ENCODE data around the gene HOXD11. TPM values are rescaled to one million over a fixed set of nuclear protein-coding genes. Genes with fewer than 3 reads are reported as not detected.
A peak's percentile ranks its signal among the peaks of the same experiment; 100 is the strongest.

HOXD11 gene
- total RNA-seq, 2 experiments from 2014 or later: not detected

DNA sequence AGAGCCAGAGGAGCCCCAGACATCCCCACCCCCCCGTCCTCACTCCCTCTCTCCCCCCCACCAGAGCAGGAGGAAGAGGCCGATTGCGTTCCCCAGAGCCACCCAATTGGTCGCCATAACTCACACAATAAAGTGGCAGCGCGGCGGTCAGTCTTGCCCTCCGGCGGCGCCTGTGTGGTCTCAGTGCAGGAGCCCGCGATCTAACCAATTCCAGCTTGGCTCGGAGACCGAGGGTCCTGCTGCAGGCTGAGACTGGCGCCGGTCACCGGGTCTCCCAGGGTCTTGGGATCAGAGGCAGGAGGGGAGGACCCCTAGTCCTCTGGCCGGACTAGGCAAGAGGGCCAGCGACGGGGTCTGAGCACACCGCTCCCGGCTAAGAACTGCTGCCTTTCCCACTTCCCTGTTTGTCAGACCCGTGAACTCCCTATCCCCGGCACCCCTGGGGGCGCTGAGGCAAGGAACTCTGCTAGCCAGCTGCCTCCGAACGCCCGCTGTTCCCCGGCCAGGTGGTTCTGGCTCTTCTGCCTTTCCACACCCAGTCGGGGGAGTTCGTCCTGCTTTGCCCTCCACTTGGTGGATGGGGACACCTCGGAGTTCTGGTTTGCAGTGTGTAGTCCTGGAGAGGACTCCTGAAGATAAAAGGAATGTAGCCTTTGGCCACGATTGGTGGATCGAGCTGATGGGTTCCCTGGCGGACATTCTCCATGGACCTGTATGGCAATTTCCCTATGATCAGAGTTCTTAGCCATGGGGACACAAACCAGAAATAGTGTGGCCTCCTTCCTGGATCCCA is 8.5 kb upstream of the HOXD11 start:
- Mint-ChIP-seq H3K4me1 (ENCODE audit: low read depth) (peaks cover 15% of the 10 kb centered on the region), H3K36me3 (no peaks in the 10 kb centered on the region), H3K27ac (no peak overlapping the region), H3K9me3 (no peaks in the 10 kb centered on the region), H3K4me3 (no peak overlapping the region), H3K27me3 (peaks cover 88% of the 10 kb centered on the region)
- POLR2A ChIA-PET: no interaction called here
- intact Hi-C loops (cut with micrococcal nuclease): loop anchor here (5.0 to 10.0 kb wide), 2 partner anchors 846 to 894 kb away; no protein-coding TSS in a partner anchor
- no peak for DNase-seq
- CTCF ChIA-PET: interaction anchor here (1.1 to 5.8 kb wide), 16 partner anchors 10 to 895 kb away, joined by 3 to 130 read pairs (median 7); partner anchors contain the start of gene LNPK

DNA sequence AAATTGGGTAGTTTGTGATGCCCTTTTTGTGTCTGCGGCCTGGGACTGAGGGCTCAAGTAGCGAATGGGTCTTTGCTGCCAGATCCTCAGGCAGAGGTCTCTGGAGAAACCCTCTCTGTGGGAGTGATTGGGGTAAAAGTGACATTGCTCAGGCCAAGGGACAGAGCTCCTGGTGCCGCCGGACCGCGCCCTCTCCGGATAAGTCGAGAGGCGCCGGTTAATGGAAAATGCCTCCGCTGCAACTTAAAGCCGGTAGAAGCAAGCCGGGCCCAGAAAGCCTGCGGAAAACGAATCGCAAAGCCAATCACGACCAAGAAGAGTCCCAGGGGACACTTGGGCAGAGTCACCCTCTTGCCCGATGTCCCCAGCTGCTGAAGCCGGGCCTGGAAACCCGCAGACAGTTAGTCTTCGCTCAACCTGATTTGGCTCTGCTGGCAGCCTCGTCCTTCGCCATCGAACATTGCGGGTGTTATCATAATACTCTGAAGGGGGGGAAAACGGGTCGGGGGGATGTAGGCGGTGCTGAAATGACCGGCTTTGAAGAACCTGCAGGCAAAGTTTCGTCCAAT is 7.8 kb upstream of the HOXD11 start:
- no peak overlapping the region for H3K4me3 Mint-ChIP-seq
- CTCF ChIA-PET: interaction anchor here (3.6 to 5.8 kb wide), 2 partner anchors 410 to 731 kb away, joined by 10 to 130 read pairs; no protein-coding TSS in a partner anchor
- intact Hi-C loops (cut with micrococcal nuclease): loop anchor here (5.0 to 10.0 kb wide), 2 partner anchors 847 to 894 kb away; no protein-coding TSS in a partner anchor
- POLR2A ChIA-PET: no interaction called here
- no peak for DNase-seq
- peaks cover 88% of the 10 kb centered on the region for H3K27me3 Mint-ChIP-seq
- H3K9me3 Mint-ChIP-seq: no peaks in the 10 kb centered on the region
- no peak overlapping the region for H3K27ac Mint-ChIP-seq
- no peaks in the 10 kb centered on the region for H3K36me3 Mint-ChIP-seq
- H3K4me1 Mint-ChIP-seq (ENCODE audit: low read depth): peaks cover 15% of the 10 kb centered on the region

DNA sequence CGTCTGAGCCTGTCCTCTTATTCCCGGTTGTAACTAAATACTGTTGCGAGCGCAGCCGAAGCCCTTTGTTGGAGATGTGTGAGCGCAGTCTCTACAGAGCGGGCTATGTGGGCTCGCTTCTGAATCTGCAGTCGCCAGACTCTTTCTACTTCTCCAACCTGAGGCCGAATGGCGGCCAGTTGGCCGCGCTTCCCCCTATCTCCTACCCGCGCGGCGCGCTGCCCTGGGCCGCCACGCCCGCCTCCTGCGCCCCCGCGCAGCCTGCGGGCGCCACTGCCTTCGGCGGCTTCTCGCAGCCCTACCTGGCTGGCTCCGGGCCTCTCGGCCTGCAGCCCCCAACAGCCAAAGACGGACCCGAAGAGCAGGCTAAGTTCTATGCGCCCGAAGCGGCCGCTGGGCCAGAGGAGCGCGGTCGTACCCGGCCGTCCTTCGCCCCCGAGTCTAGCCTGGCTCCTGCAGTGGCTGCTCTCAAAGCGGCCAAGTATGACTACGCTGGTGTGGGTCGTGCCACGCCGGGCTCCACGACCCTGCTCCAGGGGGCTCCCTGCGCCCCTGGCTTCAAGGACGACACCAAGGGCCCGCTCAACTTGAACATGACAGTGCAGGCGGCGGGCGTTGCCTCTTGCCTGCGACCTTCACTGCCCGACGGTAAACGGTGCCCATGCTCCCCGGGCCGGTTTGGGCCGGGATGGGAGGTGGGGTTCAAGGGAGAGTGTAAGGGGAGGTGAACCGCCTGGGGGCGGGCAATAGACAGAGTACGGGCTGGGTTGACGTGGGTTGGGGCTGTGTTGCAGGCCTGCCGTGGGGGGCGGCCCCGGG is 7.1 kb upstream of the HOXD11 start, which contains the start of gene HOXD12:
Gene HOXD12 (plus strand): TSS at position 68 of the 819 bp plus-strand sequence. CDS start 7 bp downstream, at position 75.
- Mint-ChIP-seq H3K36me3 (no peaks in the 10 kb centered on the region), H3K27me3 (peaks cover 88% of the 10 kb centered on the region), H3K4me1 (ENCODE audit: low read depth) (peaks cover 19% of the 10 kb centered on the region), H3K9me3 (no peaks in the 10 kb centered on the region), H3K27ac (no peak within 1 kb of the TSS), H3K4me3 (peak within 1 kb of the TSS; percentile 2)
- ChIA-PET POLR2A (no interaction called here), CTCF (no interaction called here)
- intact Hi-C loops (cut with micrococcal nuclease): loop anchor here (5.0 to 10.0 kb wide), 2 partner anchors 848 to 895 kb away; no protein-coding TSS in a partner anchor
- DNase-seq: no peak

DNA sequence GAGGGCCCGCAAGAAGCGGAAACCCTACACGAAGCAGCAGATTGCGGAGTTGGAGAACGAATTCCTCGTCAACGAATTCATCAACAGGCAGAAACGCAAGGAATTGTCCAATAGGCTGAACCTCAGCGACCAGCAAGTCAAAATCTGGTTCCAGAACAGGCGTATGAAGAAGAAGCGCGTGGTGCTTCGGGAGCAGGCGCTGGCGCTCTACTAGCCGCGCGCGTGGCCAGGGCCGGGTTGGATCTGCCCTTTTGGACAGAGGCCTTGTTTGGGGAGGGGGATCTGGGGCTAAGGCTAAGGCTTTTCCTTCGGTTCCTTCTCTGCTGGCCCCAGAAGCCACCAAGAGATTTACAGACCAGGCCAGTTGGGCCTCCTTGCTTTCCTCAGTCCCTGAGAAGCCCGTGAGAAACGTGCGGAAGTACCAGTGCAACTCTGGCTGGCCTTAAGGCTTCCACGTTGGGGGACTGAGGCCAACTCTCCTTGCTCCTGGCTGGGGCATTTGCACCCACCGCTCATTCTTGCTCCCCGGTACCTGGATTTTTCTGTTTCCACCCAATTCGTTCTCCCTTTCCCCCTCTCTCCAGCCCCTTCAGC is 6.4 kb upstream of the HOXD11 start:
- ChIA-PET CTCF (no interaction called here), POLR2A (no interaction called here)
- H3K4me1 Mint-ChIP-seq (ENCODE audit: low read depth): peaks cover 24% of the 10 kb centered on the region
- H3K36me3 Mint-ChIP-seq: no peaks in the 10 kb centered on the region
- H3K27ac Mint-ChIP-seq: no peak overlapping the region
- H3K27me3 Mint-ChIP-seq: peaks cover 88% of the 10 kb centered on the region
- H3K4me3 Mint-ChIP-seq: peak overlapping the region; percentile 2
- no peaks in the 10 kb centered on the region for H3K9me3 Mint-ChIP-seq
- intact Hi-C loops (cut with micrococcal nuclease): no loop called here
- no peak for DNase-seq

DNA sequence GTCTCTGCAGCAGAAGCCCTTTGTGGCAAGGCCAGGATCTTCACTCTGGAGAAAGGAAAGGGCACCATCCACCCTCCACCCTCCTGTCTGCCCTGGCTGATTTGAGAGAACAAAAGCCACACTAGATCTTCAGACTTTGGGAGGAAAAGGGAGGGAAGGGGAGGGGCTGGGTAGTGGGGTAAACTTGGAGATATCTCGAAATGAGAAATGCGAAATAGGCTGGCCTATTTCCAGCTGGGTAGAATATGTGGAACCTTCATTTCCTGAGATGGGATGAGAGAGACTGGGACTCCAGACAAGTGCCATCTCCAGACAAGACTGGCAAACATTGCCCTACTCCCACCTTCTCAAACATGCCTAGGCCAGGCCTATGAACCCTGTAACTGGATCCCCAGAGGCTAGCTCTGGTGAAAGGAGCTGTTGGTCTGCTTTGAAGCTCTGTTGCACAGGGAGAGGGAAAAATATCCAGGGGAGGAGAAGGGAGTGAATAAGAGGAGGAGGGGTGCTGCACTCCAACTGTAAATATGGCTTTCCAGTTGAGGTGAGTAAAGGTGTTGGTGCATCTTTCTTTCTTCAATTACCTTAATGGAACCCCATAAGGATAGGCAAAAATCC is 5.8 kb upstream of the HOXD11 start:
- CTCF ChIA-PET: interaction anchor here (1.3 to 1.4 kb wide), 2 partner anchors 26 to 412 kb away, joined by 5 to 6 read pairs; no protein-coding TSS in a partner anchor
- Mint-ChIP-seq H3K4me1 (ENCODE audit: low read depth) (peaks cover 28% of the 10 kb centered on the region), H3K4me3 (no peak overlapping the region), H3K27me3 (peaks cover 89% of the 10 kb centered on the region), H3K36me3 (peaks cover under 1% of the 10 kb centered on the region), H3K27ac (no peak overlapping the region), H3K9me3 (no peaks in the 10 kb centered on the region)
- intact Hi-C loops (cut with micrococcal nuclease): no loop called here
- POLR2A ChIA-PET: no interaction called here
- DNase-seq: no peak

DNA sequence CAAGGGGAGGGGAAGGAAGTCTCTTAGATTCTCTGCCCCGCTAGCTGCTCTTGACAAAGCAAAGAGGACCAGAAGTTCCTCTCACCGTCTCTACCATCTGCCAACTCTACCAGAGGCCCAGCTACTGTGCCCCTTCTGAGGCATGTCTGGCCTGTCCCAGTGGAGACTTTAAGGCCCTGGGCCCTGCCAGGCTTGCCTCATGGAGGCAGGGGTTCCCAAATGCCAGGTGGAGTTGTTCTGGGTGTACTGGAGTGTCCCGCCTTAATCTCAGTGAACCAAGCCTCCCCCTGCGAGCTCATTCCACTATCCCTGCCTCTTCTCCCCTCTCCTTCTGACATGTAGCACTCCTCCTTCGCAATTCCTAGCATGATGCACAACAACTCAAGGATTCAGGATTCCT is 5.2 kb upstream of the HOXD11 start:
- Mint-ChIP-seq H3K27me3 (peaks cover 86% of the 10 kb centered on the region), H3K9me3 (no peaks in the 10 kb centered on the region), H3K4me1 (ENCODE audit: low read depth) (peaks cover 25% of the 10 kb centered on the region), H3K27ac (no peak overlapping the region), H3K36me3 (peaks cover 2% of the 10 kb centered on the region), H3K4me3 (no peak overlapping the region)
- intact Hi-C loops (cut with micrococcal nuclease): no loop called here
- CTCF ChIA-PET: interaction anchor here (1.3 to 1.4 kb wide), 2 partner anchors 25 to 412 kb away, joined by 5 to 6 read pairs; no protein-coding TSS in a partner anchor
- DNase-seq: no peak
- POLR2A ChIA-PET: no interaction called here

DNA sequence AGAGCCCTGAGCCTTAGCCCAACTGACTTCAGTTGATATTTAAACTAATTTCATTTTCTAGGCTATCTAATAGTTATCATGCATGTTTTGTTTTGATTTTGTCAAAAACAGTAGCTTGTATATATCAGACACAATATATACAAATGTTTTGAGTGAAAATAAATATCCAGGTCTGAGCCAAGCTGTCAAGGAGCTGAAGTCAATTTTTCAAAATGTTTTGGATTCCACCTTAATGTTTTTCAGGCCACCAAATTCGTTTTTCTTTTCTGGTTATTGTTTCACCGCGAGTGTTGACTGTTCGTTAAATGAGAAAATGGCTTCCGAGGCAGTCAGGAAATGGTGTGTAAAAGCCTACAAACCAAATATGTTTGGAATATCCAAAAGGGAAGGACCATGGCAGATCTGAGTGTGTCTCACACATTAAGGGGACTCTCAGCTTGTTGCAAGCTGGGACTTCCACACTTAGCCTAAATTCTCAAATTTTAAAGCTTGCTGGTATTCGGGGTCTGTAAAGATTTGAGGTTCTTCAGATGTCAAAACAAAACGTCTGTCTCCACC is 4.7 kb upstream of the HOXD11 start:
- intact Hi-C loops (cut with micrococcal nuclease): no loop called here
- Mint-ChIP-seq H3K27ac (no peak overlapping the region), H3K36me3 (peaks cover 2% of the 10 kb centered on the region), H3K4me3 (no peak overlapping the region), H3K27me3 (peaks cover 85% of the 10 kb centered on the region), H3K9me3 (no peaks in the 10 kb centered on the region), H3K4me1 (ENCODE audit: low read depth) (peaks cover 27% of the 10 kb centered on the region)
- DNase-seq: no peak
- CTCF ChIA-PET: interaction anchor here (0.6 to 1.4 kb wide), 4 partner anchors 9 to 413 kb away, joined by 3 to 6 read pairs (median 4); no protein-coding TSS in a partner anchor
- POLR2A ChIA-PET: no interaction called here

DNA sequence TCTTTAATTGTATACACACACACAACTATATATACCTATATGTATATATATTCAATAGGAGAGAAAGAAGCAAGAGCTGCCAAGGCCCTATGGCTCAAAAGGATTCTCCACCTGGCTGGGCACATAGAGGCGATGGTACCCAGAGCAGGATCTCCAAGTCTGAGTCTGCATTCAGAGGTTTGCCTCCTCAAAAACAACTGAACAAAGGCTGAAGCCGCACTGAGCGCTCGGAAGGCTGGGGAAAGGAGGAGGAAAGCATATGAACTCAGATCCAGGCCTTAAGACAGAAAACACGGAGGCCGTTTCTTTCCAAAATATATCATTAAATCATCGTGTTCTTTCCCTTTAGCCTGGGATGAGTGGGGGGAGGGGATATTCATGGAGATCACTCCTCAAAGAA is 3.9 kb upstream of the HOXD11 start:
- ChIA-PET CTCF (interaction anchor here (1.0 to 2.0 kb wide), 2 partner anchors 8 to 24 kb away, joined by 3 to 5 read pairs; no protein-coding TSS in a partner anchor), POLR2A (no interaction called here)
- no peak overlapping the region for H3K27ac Mint-ChIP-seq
- no peak for DNase-seq
- H3K36me3 Mint-ChIP-seq: peaks cover 2% of the 10 kb centered on the region
- H3K4me3 Mint-ChIP-seq: no peak overlapping the region
- H3K9me3 Mint-ChIP-seq: no peaks in the 10 kb centered on the region
- peaks cover 79% of the 10 kb centered on the region for H3K27me3 Mint-ChIP-seq
- intact Hi-C loops (cut with micrococcal nuclease): no loop called here
- peaks cover 22% of the 10 kb centered on the region for H3K4me1 Mint-ChIP-seq (ENCODE audit: low read depth)

DNA sequence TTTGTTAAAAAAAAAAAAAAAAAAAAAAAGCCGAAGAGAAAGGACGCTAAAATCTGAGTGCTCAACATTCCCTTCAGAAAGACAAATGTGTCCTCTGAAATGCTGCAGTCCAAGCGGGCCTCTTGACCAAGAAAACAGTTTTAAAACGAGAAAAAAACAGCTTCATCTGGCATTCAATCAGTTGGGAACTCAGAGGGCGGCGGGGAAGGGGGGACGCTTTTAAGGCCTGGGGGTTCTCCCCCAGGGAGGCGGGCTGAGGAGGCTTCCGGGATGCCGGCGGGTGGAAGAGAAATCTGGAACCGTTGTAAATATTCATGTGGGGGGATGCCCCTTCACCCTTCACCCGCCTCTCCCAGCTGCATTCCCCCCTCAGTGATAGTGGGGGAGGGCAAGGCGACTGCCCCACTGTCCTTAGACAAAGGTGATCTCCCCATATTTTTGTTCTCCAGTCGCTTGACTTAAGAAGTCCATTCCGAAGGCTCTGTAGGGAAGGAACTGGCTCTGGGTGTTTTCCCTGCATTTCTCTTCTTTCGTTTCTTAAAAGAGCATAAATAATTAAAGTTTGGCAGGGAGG is 3.3 kb upstream of the HOXD11 start:
- peaks cover 23% of the 10 kb centered on the region for H3K4me1 Mint-ChIP-seq (ENCODE audit: low read depth)
- CTCF ChIA-PET: interaction anchor here (1.0 to 2.0 kb wide), 2 partner anchors 23 to 37 kb away, joined by 3 to 5 read pairs; no protein-coding TSS in a partner anchor
- H3K27me3 Mint-ChIP-seq: peaks cover 80% of the 10 kb centered on the region
- H3K27ac Mint-ChIP-seq: no peak overlapping the region
- H3K4me3 Mint-ChIP-seq: no peak overlapping the region
- no peak for DNase-seq
- H3K9me3 Mint-ChIP-seq: no peaks in the 10 kb centered on the region
- intact Hi-C loops (cut with micrococcal nuclease): no loop called here
- H3K36me3 Mint-ChIP-seq: peaks cover 3% of the 10 kb centered on the region
- POLR2A ChIA-PET: no interaction called here

DNA sequence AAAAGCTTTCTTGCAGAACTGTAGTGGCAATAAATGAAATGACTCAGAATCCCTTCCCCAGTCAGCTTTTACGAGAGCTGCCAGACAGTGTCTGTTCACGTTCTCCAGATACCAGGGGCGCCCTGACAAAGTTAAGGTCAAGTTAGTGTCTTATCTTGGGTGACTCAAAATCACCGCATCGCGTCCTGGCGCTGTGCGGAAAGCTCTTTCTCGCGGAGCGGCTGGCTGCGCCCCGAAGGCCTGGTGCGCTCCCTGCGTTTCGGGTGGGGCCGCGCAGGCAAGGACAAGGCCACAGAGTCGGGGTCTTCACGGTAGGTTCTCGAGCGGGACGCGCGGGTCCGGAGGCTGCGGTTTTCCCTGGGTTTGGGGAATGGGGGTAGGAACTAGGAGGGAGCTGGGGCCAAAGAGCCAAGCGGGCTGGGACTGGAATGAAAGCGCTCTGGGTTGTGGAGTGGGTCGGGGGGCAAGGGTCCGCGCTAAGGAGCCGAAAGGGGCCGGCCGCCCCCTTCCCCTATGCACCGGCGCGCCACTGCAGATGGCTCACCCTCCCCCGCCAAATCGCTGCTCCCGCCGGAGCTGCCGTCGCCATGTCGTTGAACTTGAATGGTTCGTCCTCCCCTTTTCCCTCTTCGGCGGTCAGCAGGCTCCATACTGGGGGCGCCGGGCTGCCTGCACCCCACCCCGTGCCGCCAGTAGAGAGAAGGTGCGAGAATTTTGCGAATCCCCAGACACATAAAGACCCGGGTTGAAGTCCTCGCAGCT is 2.6 kb upstream of the HOXD11 start:
- no peak overlapping the region for H3K27ac Mint-ChIP-seq
- ChIA-PET POLR2A (no interaction called here), CTCF (interaction anchor here (1.0 to 2.0 kb wide), 3 partner anchors 10 to 36 kb away, joined by 3 to 5 read pairs (median 3); no protein-coding TSS in a partner anchor)
- no peak overlapping the region for H3K4me3 Mint-ChIP-seq
- intact Hi-C loops (cut with micrococcal nuclease): no loop called here
- H3K36me3 Mint-ChIP-seq: peaks cover 5% of the 10 kb centered on the region
- peaks cover 80% of the 10 kb centered on the region for H3K27me3 Mint-ChIP-seq
- peaks cover 30% of the 10 kb centered on the region for H3K4me1 Mint-ChIP-seq (ENCODE audit: low read depth)
- DNase-seq: no peak
- no peaks in the 10 kb centered on the region for H3K9me3 Mint-ChIP-seq
